Measurements from ENCODE around the gene FBXW8.

DNA sequence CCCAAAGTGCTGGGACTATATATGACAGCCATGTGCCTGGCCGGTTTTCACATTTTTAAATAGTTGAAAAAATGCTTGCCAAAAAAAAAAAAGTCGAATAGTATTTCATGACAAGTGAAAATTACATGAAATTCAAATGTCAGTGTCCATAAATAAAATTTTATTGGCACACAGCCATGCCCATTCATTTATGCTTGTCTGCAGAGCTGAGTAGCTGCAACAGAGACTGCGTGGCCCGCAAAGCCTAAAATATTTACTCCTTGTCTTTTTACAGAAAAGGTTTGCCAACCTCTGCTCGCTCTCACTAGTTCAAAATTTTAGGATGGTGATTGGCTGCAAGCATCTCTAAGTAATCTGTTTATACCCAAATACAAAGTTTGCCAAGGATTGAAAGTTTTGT, 139.3 kb downstream of the FBXW8 start:
- TF ChIP-seq, protein P1, sequence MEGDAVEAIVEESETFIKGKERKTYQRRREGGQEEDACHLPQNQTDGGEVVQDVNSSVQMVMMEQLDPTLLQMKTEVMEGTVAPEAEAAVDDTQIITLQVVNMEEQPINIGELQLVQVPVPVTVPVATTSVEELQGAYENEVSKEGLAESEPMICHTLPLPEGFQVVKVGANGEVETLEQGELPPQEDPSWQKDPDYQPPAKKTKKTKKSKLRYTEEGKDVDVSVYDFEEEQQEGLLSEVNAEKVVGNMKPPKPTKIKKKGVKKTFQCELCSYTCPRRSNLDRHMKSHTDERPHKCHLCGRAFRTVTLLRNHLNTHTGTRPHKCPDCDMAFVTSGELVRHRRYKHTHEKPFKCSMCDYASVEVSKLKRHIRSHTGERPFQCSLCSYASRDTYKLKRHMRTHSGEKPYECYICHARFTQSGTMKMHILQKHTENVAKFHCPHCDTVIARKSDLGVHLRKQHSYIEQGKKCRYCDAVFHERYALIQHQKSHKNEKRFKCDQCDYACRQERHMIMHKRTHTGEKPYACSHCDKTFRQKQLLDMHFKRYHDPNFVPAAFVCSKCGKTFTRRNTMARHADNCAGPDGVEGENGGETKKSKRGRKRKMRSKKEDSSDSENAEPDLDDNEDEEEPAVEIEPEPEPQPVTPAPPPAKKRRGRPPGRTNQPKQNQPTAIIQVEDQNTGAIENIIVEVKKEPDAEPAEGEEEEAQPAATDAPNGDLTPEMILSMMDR (IDR thresholded peaks at IDR 0.05 in 4 of 5, conservative IDR thresholded peaks at IDR 0.05 in 1 of 5), result no peak
- TF ChIP-seq POLR2A (IDR thresholded peaks at IDR 0.05), result no peak
